PC-9 (cell line): ENCODE data around the gene ABCD4. TPM values are rescaled to one million over a fixed set of nuclear protein-coding genes. Genes with fewer than 3 reads are reported as not detected.

ENCODE experiments used
- BruUV-seq: library from RNA; stranded (reverse); fragments of 400-500 nt; replicated peaks from 2 replicates; lab custom pipeline; 2021; lab: Mats Ljungman, UMichigan
- CTCF ChIA-PET: fragments of 300-600 bp; sonication (Branson Sonifier 250); formaldehyde crosslinking; loops from one replicate; lab custom pipeline; 2022; ENCODE audit warnings: antibody characterized with exemption; lab: Charles Lee
- POLR2A ChIA-PET: fragments of 300-600 bp; sonication (Branson Sonifier 250); formaldehyde crosslinking; loops from one replicate; lab custom pipeline; 2022; ENCODE audit warnings: antibody characterized with exemption; ENCODE audit not compliant: unreplicated experiment; lab: Charles Lee
- DNase-seq, 2 experiments: peaks; one replicate each; pipeline versions ENCODE4 v3.0.0 to v3.0.0-alpha.2; 2015 to 2022; ENCODE audit warnings: mixed read lengths in 1 of 2
- H2AFZ ChIP-seq: fragments of 200-600 bp; sonication (generic); 2 replicates; pipeline ENCODE4 v1.8.1; 2017; ENCODE audit warnings: antibody characterized with exemption
- H3F3A ChIP-seq: fragments of 200-600 bp; sonication (generic); 2 replicates; pipeline ENCODE4 v1.8.1; 2017; ENCODE audit warnings: antibody characterized with exemption, mild to moderate bottlenecking, low read depth; ENCODE audit not compliant: insufficient read depth
- H3K27ac ChIP-seq: fragments of 200-600 bp; sonication (generic); 2 replicates; pipeline ENCODE4 v1.6.1; 2016; ENCODE audit warnings: mixed run types
- H3K27me3 ChIP-seq: fragments of 200-600 bp; sonication (generic); 2 replicates; pipeline ENCODE4 v1.6.1; 2016; ENCODE audit warnings: low read depth, mixed run types; ENCODE audit not compliant: insufficient read depth
- H3K36me3 ChIP-seq: fragments of 200-600 bp; sonication (generic); 2 replicates; pipeline ENCODE4 v1.6.1; 2016; ENCODE audit warnings: low read depth, mixed run types
- H3K4me1 ChIP-seq: fragments of 200-600 bp; sonication (generic); replicated peaks from 2 replicates; pipeline ENCODE4 v1.6.1; 2016; ENCODE audit warnings: mixed run types; ENCODE audit not compliant: insufficient read depth
- H3K4me2 ChIP-seq: fragments of 200-600 bp; sonication (generic); 2 replicates; pipeline ENCODE4 v1.6.1; 2017; ENCODE audit warnings: mixed run types
- H3K4me3 ChIP-seq: fragments of 200-600 bp; sonication (generic); 2 replicates; pipeline ENCODE4 v1.6.1; 2016; ENCODE audit warnings: mixed run types
- H3K79me2 ChIP-seq: fragments of 200-600 bp; sonication (generic); 2 replicates; pipeline ENCODE4 v1.6.1; 2017; ENCODE audit warnings: low read depth, mixed run types
- H3K9me2 ChIP-seq: fragments of 200-600 bp; sonication (generic); 2 replicates; pipeline ENCODE4 v1.8.1; 2017; ENCODE audit warnings: mild to moderate bottlenecking; ENCODE audit not compliant: insufficient read depth
- H3K9me3 ChIP-seq: fragments of 200-600 bp; sonication (generic); 2 replicates; pipeline ENCODE4 v1.8.1; 2016; ENCODE audit warnings: low read depth; ENCODE audit not compliant: insufficient read depth
- H4K20me1 ChIP-seq: fragments of 200-600 bp; sonication (generic); 2 replicates; pipeline ENCODE4 v1.8.1; 2017; ENCODE audit not compliant: insufficient read depth
- CTCF ChIP-seq: fragments of 200-600 bp; sonication (generic); conservative IDR thresholded peaks from 2 replicates; pipeline ENCODE4 v1.6.1; 2017; ENCODE audit warnings: mixed run types, antibody characterized with exemption, mild to moderate bottlenecking, moderate library complexity
- EZH2 ChIP-seq: fragments of 200-600 bp; sonication (generic); IDR thresholded peaks from 2 replicates; pipeline ENCODE4 v1.8.0; 2017; ENCODE audit warnings: antibody characterized with exemption, low read depth
- intact Hi-C: fragments of 100-400 bp; cut with micrococcal nuclease; formaldehyde crosslinking; loops from one replicate; pipeline ENCODE4 v1.10.0; 2022; ENCODE audit not compliant: unreplicated experiment
- total RNA-seq: library from RNA; stranded (reverse); gene quantifications from 2 replicates; pipeline ENCODE4 v1.2.3, GENCODE V29; 2021

ABCD4 gene
- total RNA-seq, 1 experiment from 2014 or later: 150 TPM

DNA sequence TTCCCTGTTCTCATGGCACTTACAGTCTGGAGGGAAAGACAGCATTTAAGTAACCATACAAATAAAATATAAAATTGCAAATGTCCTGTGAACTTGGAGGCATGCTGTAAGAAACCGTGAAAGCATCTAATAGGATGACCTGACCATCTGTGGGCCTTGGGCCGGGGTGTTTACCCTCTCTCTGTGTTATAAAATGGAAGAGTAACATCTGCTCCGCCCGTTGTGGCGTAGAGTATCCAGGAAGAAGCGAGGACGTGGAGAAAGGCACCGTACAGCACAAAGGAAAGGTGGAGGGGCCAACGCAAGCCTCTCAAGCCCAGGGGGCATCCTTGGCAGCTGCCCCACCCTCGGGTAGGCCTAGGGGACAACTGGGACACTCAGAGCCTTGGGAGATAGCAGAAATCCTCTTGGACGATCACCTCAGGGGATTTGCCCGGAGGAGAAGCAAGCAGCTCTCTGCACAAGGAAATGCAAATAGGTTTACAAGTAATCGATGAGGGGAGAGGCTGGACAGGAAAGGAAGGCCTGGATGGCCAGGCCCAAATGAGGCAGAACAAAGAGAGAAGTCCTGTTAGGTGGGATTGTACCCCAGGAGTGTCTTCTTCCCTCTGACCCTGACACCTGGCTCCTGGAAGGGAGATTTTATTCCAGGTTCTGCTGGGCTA lies 37.3 kb downstream of the ABCD4 start:
- POLR2A ChIA-PET: no interaction called here
- Histone ChIP-seq H3K4me3 (no peak overlapping the region), H3K36me3 (no peaks in the 10 kb centered on the region), H2AFZ (no peak overlapping the region), H4K20me1 (no peaks in the 10 kb centered on the region), H3K4me2 (no peak overlapping the region), H3K27me3 (no peaks in the 10 kb centered on the region), H3K79me2 (no peaks in the 10 kb centered on the region), H3K4me1 (peaks cover 7% of the 10 kb centered on the region), H3K27ac (no peak overlapping the region), H3K9me3 (no peaks in the 10 kb centered on the region), H3K9me2 (no peaks in the 10 kb centered on the region), H3F3A (peaks cover 8% of the 10 kb centered on the region; the same call in 1 of the 2 replicates)
- no TSS peak for BruUV-seq
- TF ChIP-seq EZH2: no peak
- TF ChIP-seq CTCF: no peak
- intact Hi-C loops: no loop called here
- DNase-seq: no peak
- CTCF ChIA-PET: no interaction called here

- no TSS peak for BruUV-seq
- intact Hi-C loops: no loop called here
- H3K4me2 ChIP-seq: no peak overlapping the region
These were observed 38.8 kb downstream of the ABCD4 start for GRCh38 chr14:74263921-74264320.

GRCh38 chr14:74263181-74263580 lies 39.6 kb downstream of the ABCD4 start:
- H3K9me2 ChIP-seq: no peaks in the 10 kb centered on the region
- ChIA-PET POLR2A (no interaction called here), CTCF (no interaction called here)
- H3F3A ChIP-seq: no peaks in the 10 kb centered on the region
- no peaks in the 10 kb centered on the region for H3K79me2 ChIP-seq
- H3K4me1 ChIP-seq: 0 out of 2 replicates have a peak, but pooled peaks cover under 1% of the 10 kb centered on the region
- H3K27ac ChIP-seq: no peak overlapping the region
- no peak overlapping the region for H2AFZ ChIP-seq
- no peak for DNase-seq
- no peaks in the 10 kb centered on the region for H4K20me1 ChIP-seq
- no peaks in the 10 kb centered on the region for H3K36me3 ChIP-seq
- BruUV-seq: no TSS peak
- no peak overlapping the region for H3K4me2 ChIP-seq
- peaks cover 17% of the 10 kb centered on the region for H3K27me3 ChIP-seq
- H3K9me3 ChIP-seq: no peaks in the 10 kb centered on the region
- H3K4me3 ChIP-seq: no peak overlapping the region
- TF ChIP-seq CTCF: no peak
- no peak for TF ChIP-seq EZH2
- intact Hi-C loops: no loop called here

More at GRCh38 chr14:74263921-74264320, 38.8 kb downstream of the ABCD4 start:
- Histone ChIP-seq H2AFZ (no peak overlapping the region), H3K9me3 (no peaks in the 10 kb centered on the region), H3F3A (no peaks in the 10 kb centered on the region), H3K4me1 (no peaks in the 10 kb centered on the region), H3K4me3 (no peak overlapping the region), H3K27ac (no peak overlapping the region), H3K9me2 (no peaks in the 10 kb centered on the region), H3K36me3 (no peaks in the 10 kb centered on the region), H4K20me1 (no peaks in the 10 kb centered on the region), H3K79me2 (no peaks in the 10 kb centered on the region), H3K27me3 (peaks cover 9% of the 10 kb centered on the region)
- TF ChIP-seq CTCF: no peak
- no peak for TF ChIP-seq EZH2
- DNase-seq: no peak
- POLR2A ChIA-PET: interaction anchor here (0.6 kb wide), 1 partner anchor 16 kb away, joined by 13 read pairs; no protein-coding TSS in a partner anchor
- CTCF ChIA-PET: no interaction called here
